ENCODE results near the gene ZNF346. TPM values are rescaled to one million over a fixed set of nuclear protein-coding genes. Genes with fewer than 3 reads are reported as not detected.

The ZNF346 gene
- total and polyA plus RNA-seq, 10 of the 15 experiments (the other 5 are each of a cell fraction or from before 2014, with no cell fraction given), result 6.5 to 30.2 (median 24.0) TPM

DNA sequence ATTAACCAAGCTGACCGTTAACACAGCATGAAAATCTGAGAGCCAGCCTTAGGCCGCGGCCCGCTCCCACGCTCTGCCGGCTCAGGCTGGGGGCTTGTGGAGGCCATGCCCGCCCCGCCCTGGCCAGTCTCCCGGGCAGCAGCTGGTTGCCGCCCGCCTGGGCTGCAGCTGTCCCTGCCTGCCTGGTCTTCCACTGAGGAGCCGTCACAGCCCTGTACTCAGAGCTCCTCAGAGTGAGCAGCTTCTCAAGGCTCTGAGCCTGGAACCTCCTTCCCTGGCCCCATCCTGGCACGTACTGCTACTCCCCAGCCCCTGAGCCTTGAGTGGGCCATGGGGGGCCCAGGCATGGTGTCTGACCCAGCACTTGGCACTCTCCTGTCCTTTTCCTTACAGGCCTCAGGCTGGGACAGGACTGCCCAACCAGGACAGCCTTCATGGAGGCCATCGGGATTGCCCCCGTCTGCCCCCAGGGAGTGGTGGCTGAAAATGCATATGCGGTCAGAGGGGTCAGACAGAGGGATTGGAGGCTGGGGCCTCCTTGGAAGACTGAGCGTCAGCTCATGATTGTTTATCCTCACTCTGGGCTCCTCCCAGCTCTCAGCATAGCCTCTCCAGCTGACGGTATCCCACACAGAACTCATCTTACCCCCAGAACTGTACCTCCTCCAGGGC lies 76.1 kb downstream of the ZNF346 start:
- DNase-seq (ENCODE audit: low read depth, low spot score) (no peak), FAIRE-seq (no peak), ATAC-seq (no peak; the same call in 1 of the 3 replicates)
- Histone ChIP-seq H3K9me3 (replicated peaks; ENCODE audit: control insufficient read depth, insufficient read depth, low read length) (no peaks in the 10 kb centered on the region), H4K20me1 (ENCODE audit: control insufficient read depth, insufficient read depth) (no peaks in the 10 kb centered on the region), H3K79me2 (ENCODE audit: control insufficient read depth, insufficient read depth, low read length) (no peaks in the 10 kb centered on the region), H3K4me2 (ENCODE audit: control insufficient read depth, insufficient read depth) (no peak overlapping the region), H3K4me1 (ENCODE audit: control insufficient read depth, insufficient read depth, low read length) (no peaks in the 10 kb centered on the region), H2AFZ (ENCODE audit: control insufficient read depth, low read depth, low read length) (no peak overlapping the region), H3K27ac (ENCODE audit: control insufficient read depth, insufficient read depth) (no peak overlapping the region), H3K4me3 (no peak overlapping the region), H3K36me3 (ENCODE audit: control insufficient read depth in 2 of 2, insufficient read depth in 2 of 2, low read length in 1 of 2) (no peaks in the 10 kb centered on the region), H3K27me3 (replicated peaks in 1 of 2; ENCODE audit: control insufficient read depth in 2 of 2, insufficient read depth in 2 of 2, low read length in 1 of 2) (no peaks in the 10 kb centered on the region; a peak in 1 of 4 replicates), H3K9ac (ENCODE audit: control insufficient read depth, insufficient read depth, low read length) (no peak overlapping the region)
- RAD21 ChIA-PET (ENCODE audit: unreplicated experiment), result interaction anchor here (1.1 kb wide), 1 partner anchor 438 kb away, joined by 4 read pairs; no protein-coding TSS in a partner anchor
- POLR2A ChIA-PET, result no interaction called here
- in situ Hi-C loops (cut with MboI) (no loop called here), intact Hi-C loops (cut with micrococcal nuclease; ENCODE audit: unreplicated experiment) (no loop called here)
- CTCF ChIA-PET, result interaction anchor here (1.3 to 1.8 kb wide), 2 partner anchors 14 to 438 kb away, joined by 4 to 7 read pairs; no protein-coding TSS in a partner anchor
- WGBS (ENCODE audit: insufficient coverage, insufficient replicate concordance, low lambda C conversion rate, missing lambda C conversion rate), result 40% methylated on average over 16 of the region's 18 CpGs
- TF ChIP-seq, protein P1, sequence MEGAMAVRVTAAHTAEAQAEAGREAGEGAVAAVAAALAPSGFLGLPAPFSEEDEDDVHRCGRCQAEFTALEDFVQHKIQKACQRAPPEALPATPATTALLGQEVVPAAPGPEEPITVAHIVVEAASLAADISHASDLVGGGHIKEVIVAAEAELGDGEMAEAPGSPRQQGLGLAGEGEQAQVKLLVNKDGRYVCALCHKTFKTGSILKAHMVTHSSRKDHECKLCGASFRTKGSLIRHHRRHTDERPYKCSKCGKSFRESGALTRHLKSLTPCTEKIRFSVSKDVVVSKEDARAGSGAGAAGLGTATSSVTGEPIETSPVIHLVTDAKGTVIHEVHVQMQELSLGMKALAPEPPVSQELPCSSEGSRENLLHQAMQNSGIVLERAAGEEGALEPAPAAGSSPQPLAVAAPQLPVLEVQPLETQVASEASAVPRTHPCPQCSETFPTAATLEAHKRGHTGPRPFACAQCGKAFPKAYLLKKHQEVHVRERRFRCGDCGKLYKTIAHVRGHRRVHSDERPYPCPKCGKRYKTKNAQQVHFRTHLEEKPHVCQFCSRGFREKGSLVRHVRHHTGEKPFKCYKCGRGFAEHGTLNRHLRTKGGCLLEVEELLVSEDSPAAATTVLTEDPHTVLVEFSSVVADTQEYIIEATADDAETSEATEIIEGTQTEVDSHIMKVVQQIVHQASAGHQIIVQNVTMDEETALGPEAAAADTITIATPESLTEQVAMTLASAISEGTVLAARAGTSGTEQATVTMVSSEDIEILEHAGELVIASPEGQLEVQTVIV (IDR thresholded peaks at IDR 0.05; ENCODE audit: borderline replicate concordance, partially characterized antibody), result no peak
- TF ChIP-seq CBX3 (IDR thresholded peaks at IDR 0.05; ENCODE audit: borderline replicate concordance, low read depth), result no peak
- TF ChIP-seq NRF1 (conservative IDR thresholded peaks at IDR 0.05; ENCODE audit: low read depth, low read length), result no peak
- no peak for TF ChIP-seq KLF5 (IDR thresholded peaks at IDR 0.05; ENCODE audit: partially characterized antibody)
- TF ChIP-seq SPI1 (IDR thresholded peaks at IDR 0.05; ENCODE audit: borderline replicate concordance, insufficient read depth, low read depth, low read length), result no peak
- TF ChIP-seq MXI1 (IDR thresholded peaks at IDR 0.05; ENCODE audit: low read depth, low read length), result no peak
- no peak for TF ChIP-seq YBX1 (IDR thresholded peaks at IDR 0.05)
- TF ChIP-seq, protein P2, sequence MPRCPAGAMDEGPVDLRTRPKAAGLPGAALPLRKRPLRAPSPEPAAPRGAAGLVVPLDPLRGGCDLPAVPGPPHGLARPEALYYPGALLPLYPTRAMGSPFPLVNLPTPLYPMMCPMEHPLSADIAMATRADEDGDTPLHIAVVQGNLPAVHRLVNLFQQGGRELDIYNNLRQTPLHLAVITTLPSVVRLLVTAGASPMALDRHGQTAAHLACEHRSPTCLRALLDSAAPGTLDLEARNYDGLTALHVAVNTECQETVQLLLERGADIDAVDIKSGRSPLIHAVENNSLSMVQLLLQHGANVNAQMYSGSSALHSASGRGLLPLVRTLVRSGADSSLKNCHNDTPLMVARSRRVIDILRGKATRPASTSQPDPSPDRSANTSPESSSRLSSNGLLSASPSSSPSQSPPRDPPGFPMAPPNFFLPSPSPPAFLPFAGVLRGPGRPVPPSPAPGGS (IDR thresholded peaks at IDR 0.05; ENCODE audit: borderline replicate concordance, insufficient read depth, low read depth, low read length, poor library complexity, severe bottlenecking), result no peak
- no peak for TF ChIP-seq HDAC6 (IDR thresholded peaks at IDR 0.05; ENCODE audit: unreplicated experiment)
- TF ChIP-seq SUZ12 (IDR thresholded peaks at IDR 0.05; ENCODE audit: unreplicated experiment), result no peak
- no peak for TF ChIP-seq POU2F2 (IDR thresholded peaks at IDR 0.05; ENCODE audit: borderline replicate concordance, low read depth, low read length)
- TF ChIP-seq CBX5 (IDR thresholded peaks at IDR 0.05; ENCODE audit: low read depth), result no peak
- no peak for TF ChIP-seq LARP7 (IDR thresholded peaks at IDR 0.05)
- SMC1A ChIA-PET (ENCODE audit: uncharacterized antibody, unreplicated experiment), result no interaction called here
- BruUV-seq (replicated peaks), result no TSS peak
